Activated CD4-positive, alpha-beta T cell treated with anti-CD3 and anti-CD28 coated beads, Interleukin-2, Interleukin-6, amounts not matched to agents 100 ng/mL and 50 ng/mL, durations not matched to agents 16 hours and 8 hours (primary cell): ENCODE results near the gene SPAG17.

Source experiments
- DNase-seq: peaks from one replicate; pipeline ENCODE4 v3.0.0-alpha.2; 2020

SPAG17 gene

DNA sequence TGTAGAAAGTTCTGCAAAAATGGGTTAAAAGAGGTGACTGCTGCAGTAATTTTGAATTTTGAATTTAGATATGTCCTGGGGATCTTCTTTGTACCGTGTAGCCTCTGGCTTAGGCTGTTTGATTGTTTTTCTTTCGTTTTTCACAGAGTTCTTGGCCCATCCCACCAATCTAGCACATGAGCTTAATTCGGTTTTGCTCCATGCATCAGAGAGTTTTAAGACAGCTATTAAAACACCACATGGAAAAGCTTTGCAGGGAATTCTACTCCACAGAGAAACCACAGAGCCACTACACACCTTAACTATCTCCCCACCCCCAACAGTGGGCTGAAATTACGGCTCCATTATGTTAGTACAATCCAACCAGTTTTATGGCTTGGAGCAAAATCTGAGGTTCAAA lies 25.5 kb downstream of the SPAG17 start:
- no peak for DNase-seq

- no peak for DNase-seq
Observed at GRCh38 chr1:118158924-118159323, 26.1 kb downstream of the SPAG17 start.

- DNase-seq: no peak
Observed at GRCh38 chr1:118157506-118157905, 27.5 kb downstream of the SPAG17 start.

DNA sequence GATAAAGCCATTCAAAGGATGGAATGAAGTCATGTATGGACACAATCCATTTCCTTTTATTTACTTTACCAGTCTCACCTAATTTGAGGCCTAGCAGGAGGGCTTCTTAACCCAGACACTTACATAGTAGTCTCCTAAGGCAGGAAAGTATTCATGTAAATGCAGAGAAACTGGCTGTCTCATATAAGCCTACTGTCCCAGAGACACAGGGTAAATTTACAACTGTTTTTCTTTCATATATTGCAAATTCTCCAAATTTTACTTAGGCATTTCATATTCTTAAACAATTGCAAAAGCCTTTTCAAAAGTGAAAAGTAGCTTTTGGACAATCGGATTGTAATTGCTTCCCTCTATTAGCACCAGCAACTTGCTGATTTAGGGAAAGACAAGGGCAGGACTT lies 29.9 kb downstream of the SPAG17 start:
- no peak for DNase-seq

DNA sequence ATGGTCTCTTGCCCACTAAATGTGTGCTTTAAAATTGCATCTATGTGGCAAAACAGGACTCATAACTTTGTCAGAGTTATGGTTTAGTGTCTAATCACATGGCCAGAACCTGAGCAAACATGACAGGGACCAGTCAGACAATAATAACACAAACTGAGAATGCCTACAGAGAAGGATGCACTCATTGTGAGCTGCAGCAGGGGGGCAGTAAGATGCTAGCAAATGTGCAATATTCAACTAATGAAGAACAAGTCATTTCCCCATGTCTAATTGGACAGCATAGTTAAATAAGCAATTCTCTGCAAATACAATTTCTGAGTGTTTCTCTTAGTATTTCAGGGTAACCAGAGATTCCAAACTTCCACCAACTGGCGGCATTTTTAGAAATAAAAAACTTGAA lies 30.8 kb downstream of the SPAG17 start:
- DNase-seq: no peak

GRCh38 chr1:118151312-118151937 lies 33.6 kb downstream of the SPAG17 start:
- DNase-seq: peak; percentile 53

GRCh38 chr1:118149799-118150198 lies 35.2 kb downstream of the SPAG17 start:
- DNase-seq: no peak

DNA sequence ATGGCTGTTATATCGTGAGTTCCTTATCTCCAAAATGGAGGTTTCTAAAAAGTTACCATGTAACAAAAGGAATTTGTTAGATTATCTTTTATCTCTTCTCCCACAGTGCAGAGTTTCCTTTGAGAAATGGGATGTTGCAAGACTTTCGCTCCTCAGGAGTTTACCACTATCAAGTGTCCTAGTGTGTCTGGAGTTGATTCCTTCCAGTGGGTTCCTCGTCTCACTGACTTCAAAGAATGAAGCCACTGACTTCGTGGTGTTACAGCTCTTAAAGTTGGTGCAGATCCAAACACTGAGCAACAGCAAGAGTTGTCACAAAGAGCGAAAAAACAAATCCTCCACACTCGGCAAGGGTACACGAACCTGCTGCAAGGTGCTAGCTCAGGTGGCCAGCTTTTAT lies 37.0 kb downstream of the SPAG17 start:
- no peak for DNase-seq

GRCh38 chr1:118147522-118147921 lies 37.5 kb downstream of the SPAG17 start:
- no peak for DNase-seq

DNA sequence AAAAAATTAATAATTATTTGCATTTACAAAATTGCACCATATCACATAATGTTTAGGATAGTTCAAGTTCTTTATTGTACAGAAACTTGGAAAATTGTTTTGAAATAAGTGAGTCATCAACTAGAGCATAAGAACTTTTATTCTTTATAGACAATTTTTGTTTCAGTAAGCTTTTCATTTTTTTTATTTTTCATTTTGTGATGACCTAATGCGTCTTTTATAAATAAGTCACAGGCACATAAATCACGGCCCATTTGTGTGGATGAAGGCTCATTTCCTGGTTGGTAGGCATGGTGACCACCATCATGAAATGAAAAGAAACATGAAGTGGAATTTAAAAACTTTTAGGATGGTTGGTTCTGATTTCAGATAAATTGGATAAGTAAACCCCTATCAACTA lies 39.3 kb downstream of the SPAG17 start:
- no peak for DNase-seq

GRCh38 chr1:118144684-118145083 lies 40.3 kb downstream of the SPAG17 start:
- DNase-seq: no peak

GRCh38 chr1:118143831-118144230 lies 41.2 kb downstream of the SPAG17 start:
- DNase-seq: no peak

DNA sequence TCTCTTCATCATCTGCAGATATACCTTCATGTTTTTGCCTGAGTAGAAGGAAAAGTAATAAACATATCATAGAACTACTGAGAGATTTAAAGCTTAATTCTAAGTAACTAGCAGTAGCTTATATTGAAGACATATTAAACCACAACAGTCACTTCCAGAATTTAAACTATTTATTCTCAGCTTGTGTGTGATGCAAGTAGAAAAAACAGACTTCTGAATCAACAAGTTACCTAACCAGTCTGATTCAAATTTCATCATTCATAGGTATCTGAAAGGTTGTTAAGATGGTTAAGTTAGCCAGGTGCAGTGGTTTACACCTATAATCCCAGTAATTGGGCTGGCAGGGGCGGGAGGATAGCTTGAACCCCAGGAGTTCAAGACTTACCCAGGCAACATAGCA lies 41.9 kb downstream of the SPAG17 start:
- DNase-seq: no peak

- no peak for DNase-seq
Observed at GRCh38 chr1:118142546-118142945, 42.5 kb downstream of the SPAG17 start.

- DNase-seq: no peak
Observed at GRCh38 chr1:118137900-118138299, 47.1 kb downstream of the SPAG17 start.

GRCh38 chr1:118136187-118136941 lies 48.7 kb downstream of the SPAG17 start:
- peak; percentile 73 for DNase-seq

DNA sequence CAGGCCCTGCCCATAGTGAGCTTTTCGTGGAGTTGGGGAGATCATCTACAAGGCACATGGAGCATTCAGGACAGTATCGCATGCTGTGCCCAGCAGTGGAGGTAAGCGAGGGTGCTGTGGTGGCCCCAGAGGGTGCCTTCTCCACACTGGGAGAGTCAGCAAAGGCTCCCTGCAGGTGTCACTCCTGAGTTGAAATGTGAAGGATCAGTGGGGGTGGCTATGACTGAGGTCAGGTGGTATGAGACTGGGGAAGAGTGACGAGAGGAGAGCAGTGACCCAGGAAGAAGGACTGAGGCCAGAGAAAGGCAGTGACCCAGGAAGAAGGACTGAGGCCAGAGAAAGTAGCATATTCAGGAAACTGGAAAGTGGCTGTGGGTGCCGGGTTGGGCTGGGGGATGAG lies 53.0 kb downstream of the SPAG17 start:
- no peak for DNase-seq

DNA sequence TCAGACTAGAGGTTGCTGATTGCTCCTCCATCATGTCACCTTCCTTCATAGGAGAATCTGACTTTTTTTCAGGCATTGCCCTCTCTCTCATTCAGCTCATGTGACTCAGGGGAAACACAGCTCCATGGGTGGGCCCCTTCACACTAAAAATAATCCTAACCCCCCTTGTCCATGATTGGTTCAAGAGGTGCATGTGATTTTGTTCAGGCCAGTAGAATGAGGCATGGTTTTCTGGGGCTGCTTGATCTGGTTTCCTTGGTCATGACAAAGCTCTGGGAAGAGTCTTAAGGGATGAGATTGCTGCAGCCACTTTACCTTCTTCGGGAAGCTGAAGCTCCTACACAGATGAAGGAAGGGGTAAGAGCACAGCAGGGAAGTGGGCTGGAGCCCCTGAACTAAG lies 56.3 kb downstream of the SPAG17 start:
- DNase-seq: no peak

DNA sequence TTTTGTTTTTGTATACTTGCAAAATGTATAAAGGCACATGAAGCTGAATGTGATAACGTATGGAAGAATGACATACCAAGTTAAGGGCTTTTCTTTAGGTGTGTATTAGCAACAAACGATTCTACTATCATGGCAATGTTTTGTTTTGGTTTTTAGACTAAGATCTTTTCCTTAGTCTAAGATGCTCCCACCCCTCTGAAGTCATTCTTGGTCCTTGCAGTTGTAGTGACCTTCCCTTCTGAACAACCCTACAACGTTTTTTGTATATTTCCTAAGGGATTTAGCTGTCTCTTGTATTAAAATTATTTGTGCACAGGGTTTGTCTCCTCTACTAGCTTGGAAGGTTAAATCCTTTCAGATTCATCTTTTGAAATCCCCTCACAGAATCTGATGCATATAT lies 61.0 kb downstream of the SPAG17 start:
- no peak for DNase-seq

GRCh38 chr1:118123116-118123839 lies 61.8 kb downstream of the SPAG17 start:
- no peak for DNase-seq

DNA sequence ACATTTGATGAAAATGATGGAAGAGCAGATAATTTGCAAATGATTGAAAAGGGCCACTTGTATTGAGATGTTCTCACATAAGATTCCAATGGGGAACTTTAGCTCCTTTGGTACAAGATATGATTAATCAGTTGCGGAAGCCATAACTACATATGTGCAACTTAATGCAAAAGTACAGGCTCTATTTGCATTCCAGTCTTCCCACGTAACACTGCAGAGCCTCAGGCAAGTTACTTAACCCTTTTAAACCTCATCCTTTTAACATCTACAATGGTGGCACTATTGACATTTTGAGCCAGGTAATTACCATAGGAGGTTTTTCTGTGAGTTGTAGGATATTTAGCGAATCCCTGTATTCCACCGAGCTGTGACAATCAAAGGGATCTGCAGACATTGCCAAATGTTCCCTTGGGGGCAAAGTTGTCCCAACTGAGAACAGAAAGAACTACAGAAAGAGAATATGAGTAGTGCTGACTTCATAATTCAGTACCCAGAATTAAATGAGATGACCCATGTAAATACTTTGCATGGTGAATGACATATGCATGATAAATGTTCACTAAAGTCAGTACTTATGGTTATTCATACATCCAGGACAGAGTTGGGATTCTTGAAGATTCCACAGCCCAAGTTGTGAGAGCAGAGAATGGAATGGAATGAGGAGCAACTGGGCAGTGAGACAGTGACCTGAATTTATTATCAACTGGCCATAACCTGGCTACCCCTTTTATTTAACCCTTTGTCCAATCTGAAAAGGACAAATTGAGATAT lies 62.6 kb downstream of the SPAG17 start:
- DNase-seq: no peak

GRCh38 chr1:118118873-118119463 lies 66.1 kb downstream of the SPAG17 start:
- DNase-seq: no peak

- no peak for DNase-seq
Observed at GRCh38 chr1:118118469-118118868, 66.6 kb downstream of the SPAG17 start.
